Mucosa of gallbladder (tissue), 1 donor: ENCODE measurements around the gene CD47. TPM values are rescaled to one million over a fixed set of nuclear protein-coding genes. Genes with fewer than 3 reads are reported as not detected.

ENCODE experiments used
- DNase-seq: peaks from one replicate; pipeline ENCODE4 v3.0.0-alpha.2; 2020; ENCODE audit warnings: low spot score
- total RNA-seq: library from RNA; stranded (reverse); gene quantifications from one replicate; pipeline ENCODE4 v1.2.1, GENCODE V29; 2021
- donor health status: DM: no; HTN: no; CAD: no.

Gene CD47
- total RNA-seq, 1 donor from 2014 or later = 96.4 TPM

GRCh38 chr3:108053067-108053466, 37.8 kb downstream of the CD47 start:
- peak; percentile 74 for DNase-seq

- DNase-seq = no peak
Observed at GRCh38 chr3:108051005-108051404, 39.8 kb downstream of the CD47 start.

- no peak for DNase-seq
Observed at GRCh38 chr3:108047987-108048386, 42.8 kb downstream of the CD47 start.

GRCh38 chr3:108046247-108046646, 44.6 kb downstream of the CD47 start:
- DNase-seq = no peak

GRCh38 chr3:108044699-108045098, 46.1 kb downstream of the CD47 start:
- DNase-seq = no peak

- DNase-seq = no peak
Observed at GRCh38 chr3:108042300-108042699, 48.5 kb downstream of the CD47 start.

- no peak for DNase-seq
Observed at GRCh38 chr3:108041253-108041652, 49.6 kb downstream of the CD47 start.

- no peak for DNase-seq
Observed at GRCh38 chr3:108037770-108038169, 53.1 kb downstream of the CD47 start.

GRCh38 chr3:108036984-108037741, 53.7 kb downstream of the CD47 start:
- DNase-seq = no peak

GRCh38 chr3:108036401-108036800, 54.4 kb downstream of the CD47 start:
- no peak for DNase-seq

- DNase-seq = no peak
Observed at GRCh38 chr3:108035751-108036150, 55.1 kb downstream of the CD47 start.

GRCh38 chr3:108031895-108032294, 58.9 kb downstream of the CD47 start:
- DNase-seq = no peak

- DNase-seq = no peak
Observed at GRCh38 chr3:108030960-108031359, 59.9 kb downstream of the CD47 start.

GRCh38 chr3:108029466-108029865, 61.4 kb downstream of the CD47 start:
- no peak for DNase-seq

- DNase-seq = no peak
Observed at GRCh38 chr3:108028896-108029295, 61.9 kb downstream of the CD47 start.

- DNase-seq = no peak
Observed at GRCh38 chr3:108025177-108025576, 65.7 kb downstream of the CD47 start.

- no peak for DNase-seq
Observed at GRCh38 chr3:108024146-108024850, 66.5 kb downstream of the CD47 start.

GRCh38 chr3:108022256-108023150, 68.3 kb downstream of the CD47 start:
- DNase-seq = no peak

- no peak for DNase-seq
Observed at GRCh38 chr3:108021533-108021932, 69.3 kb downstream of the CD47 start.

GRCh38 chr3:108021131-108021530, 69.7 kb downstream of the CD47 start:
- no peak for DNase-seq

- DNase-seq = no peak
Observed at GRCh38 chr3:108018552-108018951, 72.3 kb downstream of the CD47 start.

- DNase-seq = no peak
Observed at GRCh38 chr3:108017587-108017986, 73.2 kb downstream of the CD47 start.
